Neural cell (in vitro differentiated cells): ENCODE results near the gene KIAA1143. TPM values are rescaled to one million over a fixed set of nuclear protein-coding genes. Genes with fewer than 3 reads are reported as not detected.

Source experiments
- H2AFZ ChIP-seq: fragments of 200-600, 300-800 bp; sonication (generic), shearing (Covaris generic); 2 replicates; pipeline ENCODE4 v1.6.0; 2014; ENCODE audit warnings: low read depth, mild to moderate bottlenecking, antibody characterized with exemption, low read length, moderate library complexity
- H3F3A ChIP-seq: fragments of 200-600 bp; shearing (Covaris generic); 2 replicates; pipeline ENCODE4 v1.6.1; 2016; ENCODE audit warnings: mild to moderate bottlenecking, moderate library complexity, mixed read lengths, antibody characterized with exemption, low read length; ENCODE audit not compliant: insufficient read depth, poor library complexity, severe bottlenecking
- H3K27ac ChIP-seq: fragments of 200-600, 300-800 bp; sonication (generic), shearing (Covaris generic); 2 replicates; pipeline ENCODE4 v1.5.1; 2014; ENCODE audit warnings: mild to moderate bottlenecking, low read length, moderate library complexity
- H3K27me3 ChIP-seq: fragments of 300-800, 200-600 bp; sonication (generic), shearing (Covaris generic); 2 replicates; pipeline ENCODE4 v1.6.0; 2014; ENCODE audit warnings: mild to moderate bottlenecking, low read depth, low read length, moderate library complexity; ENCODE audit not compliant: insufficient read depth
- H3K36me3 ChIP-seq: fragments of 300-800, 200-600 bp; sonication (generic), shearing (Covaris generic); 2 replicates; pipeline ENCODE4 v1.5.1; 2014; ENCODE audit warnings: mild to moderate bottlenecking, antibody characterized with exemption, low read length, moderate library complexity; ENCODE audit not compliant: insufficient read depth
- H3K4me2 ChIP-seq: fragments of 300-800, 200-600 bp; sonication (generic), shearing (Covaris generic); 2 replicates; pipeline ENCODE4 v1.6.0; 2014; ENCODE audit warnings: mild to moderate bottlenecking, low read length
- H3K4me3 ChIP-seq: fragments of 300-800, 200-600 bp; sonication (generic), shearing (Covaris generic); 2 replicates; pipeline ENCODE4 v1.5.1; 2014; ENCODE audit warnings: mild to moderate bottlenecking, low read length, moderate library complexity
- H3K79me2 ChIP-seq: fragments of 200-600 bp; shearing (Covaris generic); replicated peaks from 2 replicates; pipeline ENCODE4 v1.6.0; 2014; ENCODE audit warnings: mild to moderate bottlenecking, low read length, moderate library complexity; ENCODE audit not compliant: insufficient read depth
- H3K9ac ChIP-seq: fragments of 300-800, 200-600 bp; sonication (generic), shearing (Covaris generic); 2 replicates; pipeline ENCODE4 v1.6.1; 2016; ENCODE audit warnings: mild to moderate bottlenecking, low read length, mixed read lengths
- H3K9me2 ChIP-seq: fragments of 200-600 bp; shearing (Covaris generic); 2 replicates; pipeline ENCODE4 v1.6.1; 2016; ENCODE audit warnings: mild to moderate bottlenecking, low read length, mixed read lengths; ENCODE audit not compliant: insufficient read depth
- H3K9me3 ChIP-seq: fragments of 200-600, 300-800 bp; sonication (generic), shearing (Covaris generic); 2 replicates; pipeline ENCODE4 v1.6.1; 2016; ENCODE audit warnings: mild to moderate bottlenecking, mixed run types, low read length, moderate library complexity, mixed read lengths
- H4K20me1 ChIP-seq: fragments of 200-600 bp; shearing (Covaris generic); 2 replicates; pipeline ENCODE4 v1.6.1; 2016; ENCODE audit warnings: mild to moderate bottlenecking, mixed run types; ENCODE audit not compliant: insufficient read depth
- CTCF ChIP-seq: fragments of 450-650 bp; IDR thresholded peaks from 2 replicates; pipeline ENCODE4 v1.5.1; 2014; ENCODE audit warnings: antibody characterized with exemption, mild to moderate bottlenecking, moderate library complexity; ENCODE audit not compliant: poor library complexity, severe bottlenecking
- EP300 ChIP-seq: fragments of 450-650 bp; conservative IDR thresholded peaks from 2 replicates; pipeline ENCODE4 v1.6.1; 2014; ENCODE audit warnings: antibody characterized with exemption, mild to moderate bottlenecking, moderate library complexity; ENCODE audit not compliant: poor library complexity, severe bottlenecking
- EZH2 ChIP-seq: fragments of 200-600, 300-800 bp; shearing (Covaris generic), sonication (generic); IDR thresholded peaks from 2 replicates; pipeline ENCODE4 v1.6.1; 2014; ENCODE audit warnings: antibody characterized with exemption, low read length, borderline replicate concordance, mild to moderate bottlenecking; ENCODE audit not compliant: insufficient read depth, poor library complexity, severe bottlenecking
- MXI1 ChIP-seq: fragments of 450-650 bp; conservative IDR thresholded peaks from 2 replicates; pipeline ENCODE4 v1.6.1; 2014; ENCODE audit warnings: antibody characterized with exemption, mild to moderate bottlenecking; ENCODE audit not compliant: poor library complexity, severe bottlenecking
- POLR2AphosphoS5 ChIP-seq: IDR thresholded peaks from 2 replicates; pipeline ENCODE4 v1.6.1; 2012
- RAD21 ChIP-seq: fragments of 450-650 bp; conservative IDR thresholded peaks from 2 replicates; pipeline ENCODE4 v1.6.1; 2014; ENCODE audit warnings: antibody characterized with exemption, mild to moderate bottlenecking, moderate library complexity
- REST ChIP-seq: IDR thresholded peaks from 2 replicates; pipeline ENCODE4 v1.6.1; 2012; ENCODE audit warnings: borderline replicate concordance
- SMC3 ChIP-seq: fragments of 450-650 bp; conservative IDR thresholded peaks from 2 replicates; pipeline ENCODE4 v1.6.1; 2014; ENCODE audit warnings: antibody characterized with exemption, mild to moderate bottlenecking, moderate library complexity; ENCODE audit not compliant: poor library complexity
- TAF1 ChIP-seq: IDR thresholded peaks from 2 replicates; pipeline ENCODE4 v1.6.1; 2012; ENCODE audit warnings: low read depth
- polyA plus RNA-seq: library from polyadenylated mRNA; depleted of rRNA; stranded (reverse); fragments of >200 nt; gene quantifications from 2 replicates; pipeline ENCODE4 v1.2.3, GENCODE V29; 2014

Gene KIAA1143
- polyA plus RNA-seq, 1 donor from 2014 or later = 18.4 TPM

- H3K9me3 ChIP-seq = peaks cover 40% of the 10 kb centered on the region
- no peaks in the 10 kb centered on the region for H3F3A ChIP-seq
- H3K27ac ChIP-seq = no peak overlapping the region
- TF ChIP-seq EP300 = no peak
- no peak for TF ChIP-seq REST
- TF ChIP-seq TAF1 = no peak
- no peak for TF ChIP-seq POLR2AphosphoS5
- no peak for TF ChIP-seq SMC3
- no peak for TF ChIP-seq EZH2
- TF ChIP-seq CTCF = no peak
- TF ChIP-seq RAD21 = no peak
- TF ChIP-seq MXI1 = no peak
- no peaks in the 10 kb centered on the region for H4K20me1 ChIP-seq
- no peak overlapping the region for H2AFZ ChIP-seq
- H3K9ac ChIP-seq = no peak overlapping the region
- no peaks in the 10 kb centered on the region for H3K9me2 ChIP-seq
- H3K36me3 ChIP-seq = peaks cover 26% of the 10 kb centered on the region
- H3K4me2 ChIP-seq = no peak overlapping the region
- no peak overlapping the region for H3K4me3 ChIP-seq
- no peaks in the 10 kb centered on the region for H3K79me2 ChIP-seq
- H3K27me3 ChIP-seq = no peaks in the 10 kb centered on the region
Observed at GRCh38 chr3:44722103-44722401, 39.4 kb downstream of the KIAA1143 start.

GRCh38 chr3:44721231-44722102 is 40.0 kb downstream of the KIAA1143 start:
- Histone ChIP-seq H3K27ac (no peak overlapping the region), H3K9ac (no peak overlapping the region), H3K36me3 (peaks cover 26% of the 10 kb centered on the region), H4K20me1 (no peaks in the 10 kb centered on the region), H3K4me3 (no peak overlapping the region), H3K27me3 (no peaks in the 10 kb centered on the region), H3K9me3 (peaks cover 40% of the 10 kb centered on the region), H3K79me2 (no peaks in the 10 kb centered on the region), H2AFZ (no peak overlapping the region), H3K9me2 (no peaks in the 10 kb centered on the region), H3K4me2 (no peak overlapping the region), H3F3A (no peaks in the 10 kb centered on the region)
- TF ChIP-seq POLR2AphosphoS5 (no peak), TAF1 (no peak), SMC3 (no peak), EZH2 (no peak), CTCF (no peak), MXI1 (no peak)
